Prostate gland (tissue), 2 donors: ENCODE results near the gene CMPK1. TPM values are rescaled to one million over a fixed set of nuclear protein-coding genes. Genes with fewer than 3 reads are reported as not detected.
"Not testable (repeated sequence)": the region's sequence is repeated elsewhere in the genome, so short reads cannot be mapped to it uniquely, and the experiment has no call there.

ENCODE experiments used
- DNase-seq: peaks from one replicate; pipeline ENCODE4 v3.0.0-alpha.2; 2019; ENCODE audit warnings: low spot score
- H3K27ac ChIP-seq, 2 donors: fragments of 200-600 bp; sonication (generic); 2 replicates each; pipeline ENCODE4 v1.5.1; 2017 to 2019
- H3K27me3 ChIP-seq: fragments of 200-600 bp; sonication (generic); replicated peaks from 2 replicates; pipeline ENCODE4 v1.5.1; 2019; ENCODE audit not compliant: insufficient read depth
- H3K36me3 ChIP-seq, 2 donors: fragments of 200-600 bp; sonication (generic); 1 replicate in 1 of 2; 2 replicates in 1 of 2; pipeline versions ENCODE4 v1.5.1 to v1.8.1; 2017 to 2019
- H3K4me1 ChIP-seq: fragments of 200-600 bp; sonication (generic); replicated peaks from 2 replicates; pipeline ENCODE4 v1.5.1; 2019
- H3K4me3 ChIP-seq, 2 donors: fragments of 200-600 bp; sonication (generic); 2 replicates each; pipeline ENCODE4 v1.5.1; 2017 to 2019
- H3K9me3 ChIP-seq: fragments of 200-600 bp; sonication (generic); 2 replicates; pipeline ENCODE4 v1.5.1; 2017
- CTCF ChIP-seq, 4 experiments: fragments of 200-600 bp in 2 of 4; fragments of 450-650 bp in 2 of 4; sonication (generic) in 2 of 4; IDR thresholded peaks; 1 replicate in 3 of 4; 2 replicates in 1 of 4; pipeline ENCODE4 v1.5.1; 2016 to 2019; ENCODE audit warnings: antibody characterized with exemption in 4 of 4, mild to moderate bottlenecking in 2 of 4, moderate library complexity in 2 of 4
- POLR2A ChIP-seq: fragments of 450-650 bp; IDR thresholded peaks from one replicate; pipeline ENCODE4 v1.6.1; 2016; ENCODE audit warnings: antibody characterized with exemption, mild to moderate bottlenecking
- POLR2AphosphoS5 ChIP-seq: sonication (generic); formaldehyde crosslinking; IDR thresholded peaks from one replicate; pipeline ENCODE4 v1.6.1; 2017; ENCODE audit warnings: antibody characterized with exemption
- WGBS: methylation state at CpG from one replicate; pipeline ENCODE4 v1.1.5; 2018; 5-methylcytosine and 5-hydroxymethylcytosine counted together
- intact Hi-C: fragments of 100-400 bp; cut with DNase I; formaldehyde crosslinking; loops from one replicate; pipeline ENCODE4 v1.14.2; 2022
- total RNA-seq, 2 donors: library from RNA; depleted of rRNA; stranded (reverse); fragments of >200 nt; gene quantifications; one replicate each; pipeline ENCODE4 v1.1.0, GENCODE V29; 2016

Gene CMPK1, protein sequence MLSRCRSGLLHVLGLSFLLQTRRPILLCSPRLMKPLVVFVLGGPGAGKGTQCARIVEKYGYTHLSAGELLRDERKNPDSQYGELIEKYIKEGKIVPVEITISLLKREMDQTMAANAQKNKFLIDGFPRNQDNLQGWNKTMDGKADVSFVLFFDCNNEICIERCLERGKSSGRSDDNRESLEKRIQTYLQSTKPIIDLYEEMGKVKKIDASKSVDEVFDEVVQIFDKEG
- total RNA-seq, result 100 to 1,000 TPM in 1 of 2 donors, 10 to 100 TPM in 1; 54.9 to 152 TPM

DNA sequence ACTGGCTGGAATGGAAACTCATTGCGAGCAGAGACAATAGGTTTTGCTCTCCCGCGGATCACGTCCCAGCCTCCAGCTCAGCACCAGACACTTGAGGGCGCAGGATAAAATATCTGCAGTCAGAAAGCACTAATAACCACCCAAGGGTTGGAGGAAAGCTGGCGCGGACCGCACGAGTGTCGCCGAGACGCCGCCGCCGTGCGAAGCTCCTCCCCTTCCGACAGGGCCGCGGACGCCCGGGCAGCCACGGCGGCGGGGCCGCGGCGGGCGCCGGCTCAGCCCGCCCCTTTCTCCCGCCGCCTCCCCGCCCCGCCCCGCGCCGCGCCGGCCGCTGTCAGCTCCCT lies at the start of gene CMPK1:
TSS of gene CMPK1 (plus strand) at position 213 of the 344 bp plus-strand sequence. CDS start 156 bp downstream, outside the sequence.
- Histone ChIP-seq H3K9me3 (no peaks in the 10 kb centered on the region), H3K4me3 (peak within 1 kb of the TSS; percentile 87 to 98), H3K27ac (peak within 1 kb of the TSS; percentile 96 to 97), H3K27me3 (no peaks in the 10 kb centered on the region), H3K36me3 (no peaks in the 10 kb centered on the region), H3K4me1 (no peaks in the 10 kb centered on the region)
- peak; percentile 79 for DNase-seq
- intact Hi-C loops, result loop anchor here (1.0 to 10.0 kb wide), 2 partner anchors 19 to 391 kb away; partner anchors contain the start of gene STIL
- TF ChIP-seq CTCF (IDR thresholded peaks at IDR 0.05) (no peak), POLR2AphosphoS5 (peak; percentile 48)
- under 1% methylated on average over 24 of the region's 40 CpGs for WGBS

GRCh38 chr1:47288116-47288515 lies 45.5 kb upstream of the CMPK1 start:
- H3K4me1 ChIP-seq, H3K9me3 ChIP-seq, H3K36me3 ChIP-seq, intact Hi-C loops, H3K4me3 ChIP-seq, DNase-seq, H3K27ac ChIP-seq, H3K27me3 ChIP-seq: not testable (repeated sequence)
- WGBS, result 95% methylated on average over 4 of the region's 4 CpGs

DNA sequence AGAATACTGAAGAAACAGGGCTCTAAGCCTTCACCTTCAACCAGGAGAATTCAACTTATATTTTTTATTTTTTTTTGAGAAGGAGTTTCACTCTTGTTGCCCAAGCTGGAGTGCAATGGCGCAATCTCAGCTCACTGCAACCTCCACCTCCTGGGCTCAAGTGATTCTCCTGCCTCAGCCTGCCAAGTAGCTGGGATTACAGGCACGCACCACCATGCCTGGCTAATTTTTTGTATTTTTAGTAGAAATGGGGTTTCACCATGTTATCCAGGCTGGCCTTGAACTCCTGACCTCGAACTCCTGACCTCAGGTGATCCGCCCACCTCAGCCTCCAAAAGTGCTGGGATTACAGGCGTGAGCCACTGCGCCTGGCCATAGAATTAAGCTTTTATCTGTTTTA lies 38.7 kb upstream of the CMPK1 start:
- intact Hi-C loops, H3K27ac ChIP-seq, DNase-seq, H3K9me3 ChIP-seq, H3K4me3 ChIP-seq, H3K27me3 ChIP-seq, H3K4me1 ChIP-seq, H3K36me3 ChIP-seq: not testable (repeated sequence)
- WGBS, result 98% methylated on average over 6 of the region's 6 CpGs

- Histone ChIP-seq H3K9me3 (no peaks in the 10 kb centered on the region), H3K4me1 (no peaks in the 10 kb centered on the region), H3K27ac (no peak overlapping the region), H3K4me3 (no peak overlapping the region), H3K36me3 (no peaks in the 10 kb centered on the region), H3K27me3 (no peaks in the 10 kb centered on the region)
- intact Hi-C loops, result no loop called here
- DNase-seq, result no peak
- TF ChIP-seq CTCF (IDR thresholded peaks at IDR 0.05), result no peak
- no peak for TF ChIP-seq POLR2A
- WGBS, result 89% methylated on average over 2 of the region's 2 CpGs
Observed at GRCh38 chr1:47295579-47295978, 38.0 kb upstream of the CMPK1 start.

- Histone ChIP-seq H3K4me3 (no peak overlapping the region), H3K9me3 (no peaks in the 10 kb centered on the region), H3K27ac (no peak overlapping the region), H3K4me1 (no peaks in the 10 kb centered on the region), H3K36me3 (no peaks in the 10 kb centered on the region), H3K27me3 (no peaks in the 10 kb centered on the region)
- DNase-seq, result no peak
- intact Hi-C loops, result no loop called here
- TF ChIP-seq POLR2A (no peak), POLR2AphosphoS5 (no peak), CTCF (IDR thresholded peaks at IDR 0.05) (no peak)
Observed at GRCh38 chr1:47298025-47298699, 35.4 kb upstream of the CMPK1 start.

DNA sequence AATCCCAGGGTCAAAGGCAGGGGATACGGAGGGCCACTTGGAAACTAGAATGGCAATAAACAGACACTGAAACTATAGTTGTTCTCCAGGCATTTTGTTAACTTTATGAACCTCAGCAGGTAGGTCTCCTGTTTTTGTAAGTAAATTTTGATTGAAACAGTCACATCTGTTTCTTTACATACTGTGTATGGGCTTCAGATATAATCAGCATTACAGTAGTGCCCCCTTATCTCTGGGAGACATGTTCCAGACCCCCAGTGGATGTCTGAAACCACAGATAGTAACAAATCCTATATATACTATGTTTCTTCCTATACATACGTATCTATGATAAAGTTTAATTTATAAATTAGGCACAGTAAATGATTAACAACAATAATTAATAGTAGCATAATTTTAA lies 31.1 kb upstream of the CMPK1 start:
- no peak for DNase-seq
- H3K27me3 ChIP-seq, result no peaks in the 10 kb centered on the region
- intact Hi-C loops, result no loop called here
- H3K36me3 ChIP-seq, result no peaks in the 10 kb centered on the region
- H3K9me3 ChIP-seq, result no peaks in the 10 kb centered on the region
- 97% methylated on average over 2 of the region's 2 CpGs for WGBS
- H3K4me3 ChIP-seq, result no peak overlapping the region
- H3K27ac ChIP-seq, result no peak overlapping the region
- H3K4me1 ChIP-seq, result no peaks in the 10 kb centered on the region
- no peak for TF ChIP-seq CTCF (IDR thresholded peaks at IDR 0.05)
- no peak for TF ChIP-seq POLR2AphosphoS5
- TF ChIP-seq POLR2A, result no peak
